Embryonic facial prominence (tissue), 1 donor: Measurements from ENCODE around the gene FASTK.

Experiments
- DNase-seq: peaks from one replicate; pipeline ENCODE4 v3.0.0-alpha.2; 2016; ENCODE audit errors: extremely low spot score

FASTK gene

DNA sequence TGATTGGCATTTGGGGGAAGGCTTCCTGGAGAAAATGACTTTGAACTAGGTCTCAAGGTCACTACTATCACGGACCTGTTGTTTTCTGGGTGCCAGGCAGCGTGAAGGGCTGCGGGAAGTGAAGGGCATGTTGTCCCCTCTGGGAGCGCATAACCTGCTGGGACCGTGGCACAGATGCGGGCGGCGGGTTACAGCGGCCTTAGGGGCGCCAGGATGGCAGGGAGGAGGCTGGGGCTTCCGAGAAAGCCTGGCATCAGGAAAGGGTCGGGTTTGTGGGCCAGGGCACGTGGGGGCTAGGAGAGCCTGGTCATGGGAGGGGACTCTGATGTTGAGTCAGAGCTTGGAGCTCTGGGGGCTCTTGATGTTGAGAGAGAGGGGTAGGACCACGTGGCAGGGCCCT, 15.1 kb downstream of the FASTK start:
- no peak for DNase-seq

- DNase-seq: no peak
Measured at GRCh38 chr7:151064993-151065392, 15.6 kb downstream of the FASTK start.

DNA sequence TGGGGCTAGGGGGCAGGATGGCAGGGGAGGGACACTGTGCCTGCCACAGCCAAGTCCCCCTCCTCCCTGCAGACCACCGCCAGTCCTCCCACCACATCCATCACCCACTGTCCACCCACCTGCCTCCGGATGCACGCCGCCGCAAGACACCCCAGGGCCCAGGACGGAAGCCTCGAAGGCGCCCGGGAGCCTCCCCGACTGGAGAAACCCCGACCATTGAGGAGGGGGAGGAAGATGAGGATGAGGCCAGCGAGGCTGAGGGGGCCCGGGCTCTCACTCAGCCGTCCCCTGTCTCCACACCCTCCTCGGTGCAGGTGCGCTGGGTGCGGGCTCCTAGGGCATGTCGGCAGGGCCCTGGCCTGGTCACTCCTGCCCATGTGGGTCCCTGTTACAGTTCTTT, 16.2 kb downstream of the FASTK start:
- DNase-seq: no peak

- DNase-seq: no peak
Measured at GRCh38 chr7:151063212-151063561, 17.4 kb downstream of the FASTK start.

DNA sequence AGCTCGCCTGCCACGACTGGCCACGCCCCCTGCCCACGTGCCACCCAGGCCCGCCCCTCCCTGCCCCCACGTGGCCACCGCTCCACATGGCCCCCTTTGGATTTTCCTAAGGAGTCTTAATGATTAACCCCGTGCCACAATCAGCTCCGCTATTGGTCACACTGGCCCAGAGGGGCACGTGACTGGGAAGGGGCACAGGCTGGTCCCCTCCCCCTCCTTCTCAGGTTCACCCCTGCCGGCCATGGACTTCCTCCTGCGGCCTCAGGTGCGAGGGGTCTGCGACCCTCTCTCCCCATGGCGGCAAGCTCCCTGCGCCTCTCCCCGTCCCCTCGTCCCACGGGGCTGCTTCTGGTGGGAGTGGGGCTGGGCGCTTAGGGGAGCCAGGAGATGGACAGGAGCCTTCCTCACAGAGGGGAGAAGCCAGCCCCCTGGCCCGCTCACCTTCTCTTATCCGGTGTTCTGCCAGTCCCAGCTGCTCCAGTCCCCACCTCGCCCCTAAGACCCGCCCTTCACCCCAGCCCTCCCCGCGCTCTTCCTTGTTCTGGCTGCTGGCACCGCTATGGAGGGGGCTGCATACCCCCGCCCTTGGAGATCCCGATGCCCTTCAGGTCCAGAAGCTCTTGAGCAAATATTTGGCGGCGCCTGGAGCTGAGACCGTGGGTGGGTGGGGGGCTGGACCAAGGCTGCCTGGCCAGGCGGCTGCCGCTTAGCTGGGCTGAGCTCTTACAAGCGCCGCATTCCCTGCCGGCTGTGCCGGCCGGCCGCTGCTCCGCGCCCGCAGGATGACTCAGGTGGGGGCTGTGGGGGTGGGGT, 18.0 kb downstream of the FASTK start:
- no peak for DNase-seq

GRCh38 chr7:151062111-151062398, 18.6 kb downstream of the FASTK start:
- DNase-seq: no peak

DNA sequence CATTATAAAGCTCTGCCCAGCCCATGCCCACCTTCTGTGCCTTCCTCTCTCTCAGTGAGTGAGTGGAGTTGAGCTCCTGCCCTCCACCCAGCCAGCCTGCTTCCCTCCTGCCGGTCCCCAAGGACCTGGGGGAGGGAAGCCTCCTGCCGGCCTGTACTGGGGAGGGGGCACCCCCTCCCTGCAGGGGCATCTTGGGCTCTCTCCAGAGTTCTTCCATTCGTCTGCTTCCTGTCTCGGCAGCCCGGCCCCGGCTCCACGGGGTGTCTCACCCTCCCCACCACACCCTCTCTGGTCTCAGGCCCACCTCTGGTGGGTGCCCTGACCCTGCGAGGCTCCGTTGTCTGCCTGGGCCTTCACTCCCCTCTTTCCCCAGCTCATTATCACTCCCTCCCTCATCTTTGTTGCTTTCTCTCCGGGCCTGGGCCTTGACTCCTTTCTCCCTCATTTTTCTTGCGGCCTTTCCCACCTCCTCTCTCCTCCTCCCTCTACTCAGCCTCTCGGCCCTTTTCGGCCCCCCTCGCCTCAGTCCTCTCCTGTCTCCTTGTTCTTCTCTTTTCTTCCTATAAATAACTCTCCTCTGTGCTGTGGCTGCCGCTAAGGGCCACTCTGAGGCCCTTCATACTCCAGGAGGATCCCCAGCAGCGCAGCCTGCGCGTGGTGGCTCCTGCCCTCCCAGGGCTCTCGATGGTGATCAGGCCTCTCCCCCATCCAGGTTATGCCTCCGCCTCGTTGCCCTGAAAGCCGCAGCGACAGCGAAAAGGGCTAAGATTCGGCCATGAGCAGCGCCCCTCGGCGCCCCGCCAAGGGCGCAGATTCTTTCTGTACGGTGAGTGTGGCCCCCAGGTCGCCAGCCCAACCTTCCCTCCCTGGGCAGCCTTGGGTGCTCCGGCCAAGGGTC, 19.1 kb downstream of the FASTK start:
- no peak for DNase-seq

- no peak for DNase-seq
Measured at GRCh38 chr7:151060416-151061212, 20.0 kb downstream of the FASTK start.

- DNase-seq: no peak
Measured at GRCh38 chr7:151060113-151060415, 20.5 kb downstream of the FASTK start.

DNA sequence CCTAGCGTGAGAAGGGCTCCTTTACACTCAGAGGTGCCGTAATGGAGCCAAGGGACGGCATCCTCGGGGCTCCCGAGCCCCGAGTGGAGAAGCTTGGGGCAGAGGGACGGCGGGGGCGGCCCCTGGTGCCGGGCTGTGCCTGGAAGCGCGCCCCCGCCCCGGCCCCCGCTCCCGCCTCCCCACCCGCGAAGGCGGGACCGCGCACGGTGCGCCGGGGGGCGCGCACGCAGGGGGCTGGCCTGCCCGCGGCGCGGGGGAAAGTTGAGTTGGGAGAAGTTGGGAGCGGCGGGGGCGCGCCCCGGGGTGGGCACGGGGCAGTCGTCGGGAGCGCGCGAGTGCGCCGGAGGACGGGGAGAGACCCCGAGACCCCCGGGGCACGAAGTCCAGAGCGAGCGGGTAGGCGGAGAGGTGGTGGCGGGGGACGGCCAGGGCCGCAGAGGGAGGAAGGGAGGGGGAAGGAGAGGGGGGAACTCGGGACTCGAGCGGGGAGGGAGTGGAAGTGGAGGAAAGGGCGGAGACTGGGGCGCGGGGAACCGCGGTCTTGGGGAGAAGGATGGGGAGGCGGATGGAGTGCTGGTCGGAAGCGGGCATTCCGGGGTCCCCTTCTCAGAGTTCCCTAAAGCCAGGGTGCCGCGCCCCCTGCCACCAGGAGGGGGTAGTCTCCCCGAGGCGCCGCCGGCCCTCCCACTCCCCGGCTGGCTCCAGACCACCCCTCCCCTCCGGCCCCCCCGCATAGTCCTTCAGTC, 21.1 kb downstream of the FASTK start, which contains the start of gene SLC4A2:
SLC4A2 (plus strand) TSS at position 223 of the 746 bp plus-strand sequence. CDS start 2,399 bp downstream, outside the sequence.
- DNase-seq: peak; percentile 27

- DNase-seq: peak; percentile 49
Measured at GRCh38 chr7:151058781-151059366, 21.7 kb downstream of the FASTK start.

DNA sequence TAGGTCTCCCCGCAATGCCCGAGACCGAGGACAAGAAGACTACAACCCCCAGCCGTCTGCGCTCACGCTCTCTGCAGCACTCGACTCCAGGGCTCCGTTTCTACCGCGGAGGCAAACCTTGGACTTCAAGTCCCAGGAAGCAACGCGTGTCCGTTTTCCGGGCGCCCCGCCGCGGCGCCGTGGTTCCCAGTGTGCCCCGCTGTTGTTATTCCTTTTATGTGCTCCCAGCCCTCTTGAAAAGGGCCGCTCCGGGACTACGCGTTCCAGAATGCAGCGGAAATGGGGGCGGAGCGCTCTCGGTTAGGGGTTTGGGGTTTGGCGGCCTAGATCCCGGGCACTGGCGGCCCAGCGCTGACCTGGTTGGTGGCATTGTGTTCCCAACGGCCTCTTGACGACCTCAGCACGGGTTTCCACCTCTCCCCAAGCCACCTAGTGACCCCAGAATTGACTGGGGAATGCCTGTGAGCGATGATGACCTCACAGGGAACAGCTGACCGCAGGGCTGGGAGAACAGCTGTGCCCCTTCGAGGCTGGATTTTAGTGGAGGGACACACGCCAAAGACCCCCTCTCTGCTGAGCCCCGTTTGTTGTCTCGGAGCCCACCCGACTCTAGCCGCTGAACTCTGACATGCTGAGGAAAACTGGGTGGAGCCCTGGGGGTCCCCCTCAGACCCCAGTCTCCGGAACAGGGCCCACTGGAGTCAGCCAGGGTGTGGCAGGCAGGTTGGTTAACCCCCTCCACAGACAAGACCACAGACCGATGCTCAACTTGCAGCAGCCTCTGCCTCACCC, 22.4 kb downstream of the FASTK start:
- peak; percentile 100 for DNase-seq

DNA sequence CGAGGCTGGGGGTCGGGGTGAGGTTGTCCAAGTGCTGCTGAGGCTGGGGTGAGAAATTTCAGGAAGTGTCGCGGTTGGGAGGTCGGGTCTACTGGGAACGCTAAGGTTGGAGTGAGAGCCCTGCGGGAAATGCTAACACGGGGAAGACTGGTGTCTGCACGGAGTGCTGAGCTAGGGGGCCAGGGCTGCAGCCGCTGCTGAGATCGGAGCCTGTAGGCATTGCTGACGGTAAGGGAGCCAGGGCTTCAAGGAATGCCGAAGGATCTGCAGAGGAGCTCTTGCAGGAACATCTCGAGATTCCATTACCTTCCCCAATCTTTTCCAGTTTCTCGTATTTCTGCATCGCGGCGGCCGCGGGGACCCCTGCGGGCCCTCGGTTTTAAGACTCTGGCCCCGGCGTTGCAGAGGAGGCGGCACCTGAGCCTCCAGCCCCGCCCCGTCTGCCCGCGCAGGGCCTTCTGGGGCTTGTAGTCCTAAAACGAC, 23.1 kb downstream of the FASTK start, which contains the start of gene CDK5:
CDK5 (minus strand) TSS at position 392 of the 483 bp plus-strand sequence; CDS start at position 343, 49 bp downstream.
- DNase-seq: no peak

- no peak for DNase-seq
Measured at GRCh38 chr7:151056666-151057505, 23.7 kb downstream of the FASTK start.

DNA sequence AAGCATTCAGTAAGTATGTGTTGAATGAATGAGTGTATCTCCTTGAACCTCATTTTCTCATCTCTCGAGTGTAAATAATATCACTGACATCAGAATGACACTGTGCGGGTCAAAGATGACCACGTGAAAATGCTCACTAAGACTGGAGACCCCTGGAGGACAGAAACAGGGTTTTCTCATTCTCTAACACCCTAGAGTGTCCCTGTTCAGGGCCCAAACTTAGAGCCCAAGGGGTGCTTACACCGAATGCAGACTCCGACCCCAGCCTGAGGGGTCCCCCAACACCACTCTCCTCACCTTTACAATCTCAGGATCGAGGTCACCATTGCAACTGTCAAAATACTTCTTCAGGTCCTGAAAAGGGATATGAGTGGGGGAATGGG, 24.3 kb downstream of the FASTK start:
- no peak for DNase-seq

DNA sequence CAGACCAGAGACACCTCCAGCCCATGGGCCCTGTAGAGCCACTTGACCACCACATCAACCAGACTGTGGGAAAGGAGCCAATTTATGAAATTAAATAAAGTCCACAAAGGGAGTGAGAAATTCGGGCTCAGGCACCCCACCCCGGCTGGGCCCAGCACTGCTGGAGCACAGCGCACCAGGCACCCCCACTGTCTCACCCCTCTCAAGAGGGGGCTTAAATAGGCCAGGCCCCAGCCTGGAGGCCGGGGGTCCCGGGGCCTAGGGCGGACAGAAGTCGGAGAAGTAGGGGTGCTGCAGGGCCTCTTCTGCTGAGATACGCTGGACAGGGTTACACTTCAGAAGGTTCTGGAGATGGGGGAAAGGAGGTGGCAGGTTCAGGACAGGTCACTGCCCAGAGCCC, 26.9 kb downstream of the FASTK start:
- DNase-seq: no peak

- no peak for DNase-seq
Measured at GRCh38 chr7:151053096-151053495, 27.5 kb downstream of the FASTK start.

- no peak for DNase-seq
Measured at GRCh38 chr7:151051108-151051507, 29.5 kb downstream of the FASTK start.

DNA sequence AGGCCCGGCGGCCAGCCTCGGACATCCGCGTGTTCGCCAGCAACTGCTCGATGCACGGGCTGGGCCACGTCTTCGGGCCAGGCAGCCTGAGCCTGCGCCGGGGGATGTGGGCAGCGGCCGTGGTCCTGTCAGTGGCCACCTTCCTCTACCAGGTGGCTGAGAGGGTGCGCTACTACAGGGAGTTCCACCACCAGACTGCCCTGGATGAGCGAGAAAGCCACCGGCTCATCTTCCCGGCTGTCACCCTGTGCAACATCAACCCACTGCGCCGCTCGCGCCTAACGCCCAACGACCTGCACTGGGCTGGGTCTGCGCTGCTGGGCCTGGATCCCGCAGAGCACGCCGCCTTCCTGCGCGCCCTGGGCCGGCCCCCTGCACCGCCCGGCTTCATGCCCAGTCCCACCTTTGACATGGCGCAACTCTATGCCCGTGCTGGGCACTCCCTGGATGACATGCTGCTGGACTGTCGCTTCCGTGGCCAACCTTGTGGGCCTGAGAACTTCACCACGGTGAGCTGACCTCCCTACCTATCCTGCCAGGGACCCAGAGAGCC, 31.6 kb downstream of the FASTK start:
- DNase-seq: no peak
